Liver (tissue), 9 donors: Measurements from ENCODE around the gene WNK2. TPM values are rescaled to one million over a fixed set of nuclear protein-coding genes. Genes with fewer than 3 reads are reported as not detected.

ENCODE experiments used
- DNase-seq: peaks from one replicate; pipeline ENCODE4 v3.0.0-alpha.2; 2017; ENCODE audit warnings: low spot score
- H3K27ac ChIP-seq, 2 donors: one replicate each; pipeline ENCODE4 v1.7.0; 2013; ENCODE audit warnings: inconsistent platforms in 2 of 2, low read length in 2 of 2, control low read depth in 1 of 2, low read depth in 1 of 2, mild to moderate bottlenecking in 1 of 2
- H3K27me3 ChIP-seq, 4 donors: one replicate each; pipeline versions ENCODE4 v1.6.1 to v1.7.0; 2013; ENCODE audit warnings: low read length in 3 of 4, inconsistent platforms in 1 of 4, mild to moderate bottlenecking in 1 of 4, moderate library complexity in 1 of 4; ENCODE audit not compliant: control insufficient read depth in 4 of 4, insufficient read depth in 4 of 4
- H3K36me3 ChIP-seq, 4 donors: one replicate each; pipeline versions ENCODE4 v1.6.1 to v1.7.0; 2013; ENCODE audit warnings: low read length in 3 of 4, mild to moderate bottlenecking in 3 of 4, low read depth in 1 of 4, moderate library complexity in 1 of 4; ENCODE audit not compliant: control insufficient read depth in 4 of 4, insufficient read depth in 3 of 4
- H3K4me1 ChIP-seq, 4 donors: one replicate each; pipeline versions ENCODE4 v1.6.1 to v1.7.0; 2013; ENCODE audit warnings: low read length in 3 of 4, mild to moderate bottlenecking in 3 of 4, moderate library complexity in 1 of 4; ENCODE audit not compliant: control insufficient read depth in 4 of 4, insufficient read depth in 4 of 4
- H3K4me3 ChIP-seq, 3 donors: one replicate each; pipeline versions ENCODE4 v1.6.1 to v1.7.0; 2013; ENCODE audit warnings: low read length in 3 of 3, control low read depth in 1 of 3, low read depth in 1 of 3, mild to moderate bottlenecking in 1 of 3
- H3K9ac ChIP-seq, 2 donors: one replicate each; pipeline ENCODE4 v1.7.0; 2013; ENCODE audit warnings: low read length in 2 of 2, mild to moderate bottlenecking in 2 of 2, moderate library complexity in 2 of 2, control low read depth in 1 of 2, low read depth in 1 of 2
- H3K9me3 ChIP-seq, 4 donors: one replicate each; pipeline versions ENCODE4 v1.6.1 to v1.7.0; 2013; ENCODE audit warnings: low read length in 3 of 4; ENCODE audit not compliant: control insufficient read depth in 4 of 4
- CTCF ChIP-seq: fragments of 150-350 bp; IDR thresholded peaks from 2 replicates; pipeline ENCODE4 v1.5.1; 2017; ENCODE audit warnings: improper control_type of control experiment, low read depth, low read length; ENCODE audit not compliant: missing input control
- FOXA2 ChIP-seq: IDR thresholded peaks from 2 replicates; pipeline ENCODE4 v1.6.1; 2016; ENCODE audit warnings: antibody characterized with exemption
- GABPA ChIP-seq, 2 donors: IDR thresholded peaks in 1 of 2; conservative IDR thresholded peaks in 1 of 2; 2 replicates each; pipeline ENCODE4 v1.6.1; 2016; ENCODE audit warnings: antibody characterized with exemption in 2 of 2, mild to moderate bottlenecking in 1 of 2, moderate library complexity in 1 of 2
- HNF4A ChIP-seq, 2 donors: conservative IDR thresholded peaks; 2 replicates each; pipeline ENCODE4 v1.6.1; 2016; ENCODE audit warnings: antibody characterized with exemption in 2 of 2, mild to moderate bottlenecking in 2 of 2
- HNF4G ChIP-seq: IDR thresholded peaks from 2 replicates; pipeline ENCODE4 v1.6.1; 2016; ENCODE audit warnings: antibody characterized with exemption
- MAX ChIP-seq: IDR thresholded peaks from 2 replicates; pipeline ENCODE4 v1.6.1; 2016; ENCODE audit warnings: antibody characterized with exemption
- REST ChIP-seq: IDR thresholded peaks from 2 replicates; pipeline ENCODE4 v1.6.1; 2016; ENCODE audit warnings: antibody characterized with exemption, mild to moderate bottlenecking
- RXRA ChIP-seq, 2 donors: IDR thresholded peaks; 2 replicates each; pipeline ENCODE4 v1.6.1; 2017 to 2018; ENCODE audit warnings: antibody characterized with exemption in 2 of 2, mild to moderate bottlenecking in 1 of 2
- SP1 ChIP-seq: IDR thresholded peaks from 2 replicates; pipeline ENCODE4 v1.6.1; 2018; ENCODE audit warnings: antibody characterized with exemption, mild to moderate bottlenecking
- YY1 ChIP-seq: IDR thresholded peaks from 2 replicates; pipeline ENCODE4 v1.6.1; 2016; ENCODE audit warnings: antibody characterized with exemption, mild to moderate bottlenecking
- WGBS: extraction: QIAGEN DNeasy Blood & Tissue Kit; methylation state at CpG from one replicate; pipeline ENCODE4 v1.1.7; 2013; 5-methylcytosine and 5-hydroxymethylcytosine counted together
- polyA plus RNA-seq, 2 donors: library from polyadenylated mRNA; stranded (reverse) in 1 of 2; unstranded in 1 of 2; fragments of 200-250 nt in 1 of 2; fragments of >200 nt in 1 of 2; fragmentation: Nextera tagmentation in 1 of 2; extraction: Ambion mirVana in 1 of 2; gene quantifications; one replicate each; pipeline versions ENCODE4 v1.2.1 to v1.2.3, GENCODE V29; 2013 to 2015
- total RNA-seq, 2 donors: library from RNA; depleted of rRNA; stranded (reverse); fragments of >200 nt; gene quantifications; one replicate each; pipeline ENCODE4 v1.2.3, GENCODE V29; 2014
- TF ChIP-seq, protein P1 (sequence below): IDR thresholded peaks from 2 replicates; pipeline ENCODE4 v1.6.1; 2016; ENCODE audit warnings: antibody characterized with exemption
- donor health status: healthy.
- donor health status: healthy.
- donor health status: healthy.
- donor health status: healthy.
- donor health status: healthy.

WNK2 gene
- total and polyA plus RNA-seq, 4 donors = 0.65 to 4.4 (median 1.7) TPM

GRCh38 chr9:93205045-93205768, 21.3 kb downstream of the WNK2 start:
- no peak for DNase-seq
- Histone ChIP-seq H3K4me1 (no peaks in the 10 kb centered on the region), H3K4me3 (no peak overlapping the region), H3K36me3 (no peaks in the 10 kb centered on the region), H3K27me3 (no peaks in the 10 kb centered on the region), H3K9ac (no peak overlapping the region), H3K9me3 (no peaks in the 10 kb centered on the region), H3K27ac (no peak overlapping the region)
- 44% methylated on average over 14 of the region's 14 CpGs for WGBS
- no peak for TF ChIP-seq SP1
- TF ChIP-seq HNF4G = no peak
- no peak for TF ChIP-seq CTCF
- TF ChIP-seq, protein P1, sequence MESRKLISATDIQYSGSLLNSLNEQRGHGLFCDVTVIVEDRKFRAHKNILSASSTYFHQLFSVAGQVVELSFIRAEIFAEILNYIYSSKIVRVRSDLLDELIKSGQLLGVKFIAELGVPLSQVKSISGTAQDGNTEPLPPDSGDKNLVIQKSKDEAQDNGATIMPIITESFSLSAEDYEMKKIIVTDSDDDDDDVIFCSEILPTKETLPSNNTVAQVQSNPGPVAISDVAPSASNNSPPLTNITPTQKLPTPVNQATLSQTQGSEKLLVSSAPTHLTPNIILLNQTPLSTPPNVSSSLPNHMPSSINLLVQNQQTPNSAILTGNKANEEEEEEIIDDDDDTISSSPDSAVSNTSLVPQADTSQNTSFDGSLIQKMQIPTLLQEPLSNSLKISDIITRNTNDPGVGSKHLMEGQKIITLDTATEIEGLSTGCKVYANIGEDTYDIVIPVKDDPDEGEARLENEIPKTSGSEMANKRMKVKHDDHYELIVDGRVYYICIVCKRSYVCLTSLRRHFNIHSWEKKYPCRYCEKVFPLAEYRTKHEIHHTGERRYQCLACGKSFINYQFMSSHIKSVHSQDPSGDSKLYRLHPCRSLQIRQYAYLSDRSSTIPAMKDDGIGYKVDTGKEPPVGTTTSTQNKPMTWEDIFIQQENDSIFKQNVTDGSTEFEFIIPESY = no peak
- TF ChIP-seq REST = no peak
- TF ChIP-seq GABPA (IDR thresholded peaks at IDR 0.05 in 1 of 2, conservative IDR thresholded peaks at IDR 0.05 in 1 of 2) = no peak
- no peak for TF ChIP-seq HNF4A (conservative IDR thresholded peaks at IDR 0.05)
- TF ChIP-seq RXRA (IDR thresholded peaks at IDR 0.05) = no peak
- TF ChIP-seq YY1 = no peak
- TF ChIP-seq MAX = no peak

- no peak for TF ChIP-seq FOXA2
- Histone ChIP-seq H3K27ac (no peak overlapping the region), H3K36me3 (no peaks in the 10 kb centered on the region), H3K4me1 (no peaks in the 10 kb centered on the region), H3K27me3 (no peaks in the 10 kb centered on the region), H3K9me3 (no peaks in the 10 kb centered on the region), H3K4me3 (no peak overlapping the region), H3K9ac (no peak overlapping the region)
- 76% methylated on average over 12 of the region's 12 CpGs for WGBS
- no peak for DNase-seq
Observed at GRCh38 chr9:93205896-93206575, 22.1 kb downstream of the WNK2 start.
